Stimulated activated CD4-positive, alpha-beta T cell treated with anti-CD3 and anti-CD28 coated beads, Interleukin-4, amount 100 ng/mL, for 48 hours (primary cell): Measurements from ENCODE around the gene NOX5.
"Not testable (repeated sequence)": the region's sequence is repeated elsewhere in the genome, so short reads cannot be mapped to it uniquely, and the experiment has no call there.

Experiments
- DNase-seq, 2 donors: peaks; one replicate each; pipeline ENCODE4 v3.0.0-alpha.2; 2020; ENCODE audit warnings: low read depth in 2 of 2

The NOX5 gene, protein sequence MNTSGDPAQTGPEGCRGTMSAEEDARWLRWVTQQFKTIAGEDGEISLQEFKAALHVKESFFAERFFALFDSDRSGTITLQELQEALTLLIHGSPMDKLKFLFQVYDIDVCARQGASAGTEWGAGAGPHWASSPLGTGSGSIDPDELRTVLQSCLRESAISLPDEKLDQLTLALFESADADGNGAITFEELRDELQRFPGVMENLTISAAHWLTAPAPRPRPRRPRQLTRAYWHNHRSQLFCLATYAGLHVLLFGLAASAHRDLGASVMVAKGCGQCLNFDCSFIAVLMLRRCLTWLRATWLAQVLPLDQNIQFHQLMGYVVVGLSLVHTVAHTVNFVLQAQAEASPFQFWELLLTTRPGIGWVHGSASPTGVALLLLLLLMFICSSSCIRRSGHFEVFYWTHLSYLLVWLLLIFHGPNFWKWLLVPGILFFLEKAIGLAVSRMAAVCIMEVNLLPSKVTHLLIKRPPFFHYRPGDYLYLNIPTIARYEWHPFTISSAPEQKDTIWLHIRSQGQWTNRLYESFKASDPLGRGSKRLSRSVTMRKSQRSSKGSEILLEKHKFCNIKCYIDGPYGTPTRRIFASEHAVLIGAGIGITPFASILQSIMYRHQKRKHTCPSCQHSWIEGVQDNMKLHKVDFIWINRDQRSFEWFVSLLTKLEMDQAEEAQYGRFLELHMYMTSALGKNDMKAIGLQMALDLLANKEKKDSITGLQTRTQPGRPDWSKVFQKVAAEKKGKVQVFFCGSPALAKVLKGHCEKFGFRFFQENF

DNA sequence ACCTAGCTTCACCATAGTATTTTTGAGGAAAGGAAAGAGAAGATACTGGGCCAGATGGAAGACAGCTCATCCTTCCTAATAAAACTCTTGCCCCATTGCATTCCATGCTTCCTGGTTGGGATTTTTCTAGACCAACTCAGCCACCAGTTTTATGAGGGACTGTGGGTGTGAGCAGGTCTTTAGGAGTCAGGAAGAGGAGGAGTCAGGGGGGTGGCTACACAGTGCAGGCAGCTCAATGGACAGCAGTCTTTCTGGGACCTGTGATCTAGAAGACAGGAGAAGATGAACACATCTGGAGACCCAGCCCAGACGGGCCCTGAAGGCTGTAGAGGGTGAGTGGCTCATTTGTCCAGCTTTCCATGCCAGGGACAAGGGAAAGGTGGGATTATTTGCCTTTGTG lies at the start of gene NOX5:
Gene NOX5 (plus strand): TSS at position 242 of the 400 bp plus-strand sequence. CDS start 41 bp downstream, at position 283.
- no peak for DNase-seq

- no peak for DNase-seq
Observed at GRCh38 chr15:68966996-68967395, 47.5 kb upstream of the NOX5 start.

- no peak for DNase-seq
Observed at GRCh38 chr15:68967948-68968347, 46.5 kb upstream of the NOX5 start.

DNA sequence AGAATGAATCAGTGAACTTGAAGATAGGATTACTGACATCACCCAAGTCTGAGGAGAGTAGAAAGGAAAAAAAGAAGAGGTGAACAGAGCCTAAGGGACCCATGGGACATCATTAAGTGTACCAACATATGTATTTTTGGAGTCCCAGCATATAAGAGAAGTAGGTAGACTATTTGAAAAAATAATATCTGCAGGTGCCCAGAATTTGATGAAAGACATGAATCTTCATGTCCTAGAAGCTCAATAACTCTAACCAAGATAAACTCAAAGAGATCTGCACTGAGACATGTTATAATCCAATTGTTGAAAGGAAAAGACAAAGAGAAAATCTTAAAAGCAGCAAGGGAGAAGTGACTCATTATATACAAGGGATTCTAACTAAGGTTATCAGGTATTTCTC lies 45.2 kb upstream of the NOX5 start:
- DNase-seq: no peak

DNA sequence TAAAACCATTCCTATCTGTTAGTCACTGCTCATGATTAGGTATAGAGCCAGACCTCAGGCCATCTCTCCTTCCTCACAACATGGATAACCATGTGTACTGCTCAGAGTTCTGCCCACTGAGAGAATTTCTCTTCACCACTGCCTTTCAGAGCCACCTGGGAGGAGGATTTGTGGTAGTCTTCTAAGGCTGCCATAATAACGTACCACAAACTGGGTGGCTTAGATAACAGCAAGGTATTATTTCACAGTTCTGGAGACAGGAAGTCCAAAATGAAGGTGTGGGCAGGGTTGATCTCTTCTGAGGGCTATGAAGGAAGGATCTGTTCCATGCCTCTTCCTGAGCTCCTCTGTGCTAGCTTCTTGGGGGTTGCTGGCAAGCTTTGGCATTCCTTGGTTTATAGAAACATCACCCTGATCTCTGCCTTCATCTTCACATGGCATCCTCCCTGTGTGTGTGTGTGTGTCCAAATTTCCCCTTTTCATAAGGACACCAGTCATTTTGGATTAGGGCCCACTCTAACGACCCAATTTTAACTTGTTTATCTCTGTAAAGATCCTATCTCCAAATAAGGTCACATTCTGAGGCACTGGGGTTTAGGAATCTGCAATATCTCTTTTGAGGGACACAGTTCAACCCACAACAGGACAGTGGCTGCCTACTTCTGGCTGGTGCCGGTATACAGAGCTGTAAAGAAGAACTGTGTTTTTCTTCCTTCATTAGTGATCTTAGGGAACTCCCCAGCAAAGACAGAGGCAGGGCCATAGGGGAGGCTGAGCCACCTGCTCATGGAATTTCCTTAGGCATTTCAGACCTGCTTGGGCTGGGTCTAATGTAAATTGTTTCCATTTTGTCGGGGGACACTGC lies 42.1 kb upstream of the NOX5 start:
- no peak for DNase-seq

- not testable (repeated sequence) for DNase-seq
Observed at GRCh38 chr15:68975651-68976160, 38.8 kb upstream of the NOX5 start.

DNA sequence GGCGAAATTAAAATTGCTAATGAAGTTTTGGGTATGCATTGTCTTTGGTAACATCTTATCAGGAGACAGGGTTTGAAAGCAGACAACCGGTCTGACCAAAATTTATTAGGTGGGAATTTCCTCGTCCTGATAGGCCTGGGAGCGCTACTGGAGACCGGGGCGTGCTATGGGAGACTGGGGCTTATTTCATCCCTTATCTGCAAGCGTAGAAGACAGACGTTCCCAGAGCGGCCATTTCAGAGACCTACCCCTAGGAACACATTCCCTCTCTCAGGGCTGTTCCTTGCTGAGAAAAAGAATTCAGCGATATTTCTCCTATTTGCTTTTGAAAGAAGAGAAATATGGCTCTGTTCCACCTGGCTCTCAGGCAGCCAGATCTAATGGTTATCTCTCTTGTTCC lies 37.1 kb upstream of the NOX5 start:
- DNase-seq: not testable (repeated sequence)

DNA sequence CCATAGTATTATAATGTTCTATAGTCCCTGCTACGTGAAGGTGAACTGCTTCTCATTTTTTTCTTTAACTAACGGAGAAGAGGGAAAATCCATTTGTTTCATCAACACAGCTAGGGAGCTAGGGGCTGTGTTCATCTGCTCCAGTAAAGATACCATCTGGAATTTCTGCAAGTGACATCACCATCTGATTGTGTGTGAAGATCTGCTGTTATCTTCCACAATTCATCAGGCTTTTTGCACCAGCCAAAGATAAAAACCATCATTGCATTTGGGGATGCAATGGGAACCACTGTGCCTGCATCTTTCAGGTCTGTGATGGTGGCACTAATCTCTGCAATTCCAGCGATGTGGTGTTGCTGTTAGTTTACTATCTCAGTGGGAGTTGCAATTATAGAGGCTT lies 35.5 kb upstream of the NOX5 start:
- no peak for DNase-seq

DNA sequence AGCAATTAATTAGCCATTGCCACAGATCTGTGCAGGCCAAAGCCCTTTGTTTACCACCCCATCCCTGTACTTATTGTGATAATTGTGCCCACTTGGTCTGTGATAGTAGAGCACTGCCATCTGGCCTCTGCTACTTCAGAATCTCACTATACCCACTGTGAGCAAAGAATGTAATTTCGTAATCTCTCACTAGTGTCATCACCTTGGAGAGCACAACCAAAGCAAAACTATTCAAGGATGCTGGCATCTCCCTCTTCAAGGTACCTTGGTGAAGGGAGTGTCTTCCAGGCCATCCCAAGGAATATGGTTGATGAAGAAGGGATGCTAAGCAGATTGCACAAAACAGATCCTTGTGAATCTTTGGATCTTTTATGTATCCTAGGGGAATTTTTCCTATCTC lies 34.7 kb upstream of the NOX5 start:
- no peak for DNase-seq

GRCh38 chr15:68980786-68981185 lies 33.7 kb upstream of the NOX5 start:
- DNase-seq: no peak

- DNase-seq: no peak
Observed at GRCh38 chr15:68981941-68982340, 32.6 kb upstream of the NOX5 start.

DNA sequence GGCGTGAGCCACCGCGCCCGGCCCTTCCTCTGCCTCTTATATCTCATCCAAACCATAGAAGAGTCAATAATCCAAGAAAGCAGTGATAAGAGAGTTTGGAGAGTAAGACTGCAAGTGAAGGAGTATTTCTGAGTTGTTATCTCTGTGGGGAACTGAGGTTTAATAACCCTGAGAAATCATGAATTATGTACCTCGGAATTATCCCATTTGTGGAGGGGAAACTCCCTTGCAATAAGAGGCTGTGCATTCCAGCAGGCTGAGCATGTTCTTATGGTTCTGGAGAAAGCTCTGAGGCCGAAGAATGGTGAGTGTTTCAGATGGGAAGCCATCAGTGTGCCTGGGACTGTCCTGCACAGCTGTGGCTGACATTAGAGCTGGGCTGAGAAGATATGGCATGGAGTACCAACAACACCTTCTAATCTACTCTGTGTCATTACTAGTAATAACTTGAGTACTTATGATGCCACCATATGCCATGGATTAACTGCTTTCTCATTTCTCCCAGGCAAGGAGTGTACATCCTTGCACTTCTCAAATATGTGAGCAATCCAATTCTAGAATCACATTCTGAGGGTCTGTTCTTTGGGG lies 31.4 kb upstream of the NOX5 start:
- DNase-seq: no peak

DNA sequence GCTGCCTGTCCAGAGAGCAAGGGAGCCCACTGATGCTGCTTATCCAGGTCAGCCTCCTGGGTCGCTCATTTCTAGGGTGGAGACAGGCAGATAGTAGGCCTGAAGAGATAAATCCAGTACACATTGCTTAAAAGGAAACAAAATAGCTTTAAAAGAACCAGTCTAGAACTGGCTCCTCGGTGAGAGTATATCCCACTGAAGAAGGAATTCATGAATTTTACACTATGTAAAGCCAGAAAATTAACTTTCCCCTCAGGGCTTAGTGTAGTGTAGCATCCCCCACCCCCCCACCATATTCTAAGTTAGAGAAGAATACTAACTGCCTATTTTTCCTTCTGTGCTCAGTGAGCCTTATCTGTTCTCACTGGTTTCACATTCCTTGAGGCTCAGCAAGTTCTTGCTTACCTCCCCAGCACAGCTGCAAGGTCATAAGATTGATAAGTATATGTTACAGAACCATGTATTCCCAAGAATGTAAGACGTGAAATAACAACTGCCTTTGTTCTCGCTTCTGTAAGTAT lies 30.5 kb upstream of the NOX5 start:
- DNase-seq: no peak

DNA sequence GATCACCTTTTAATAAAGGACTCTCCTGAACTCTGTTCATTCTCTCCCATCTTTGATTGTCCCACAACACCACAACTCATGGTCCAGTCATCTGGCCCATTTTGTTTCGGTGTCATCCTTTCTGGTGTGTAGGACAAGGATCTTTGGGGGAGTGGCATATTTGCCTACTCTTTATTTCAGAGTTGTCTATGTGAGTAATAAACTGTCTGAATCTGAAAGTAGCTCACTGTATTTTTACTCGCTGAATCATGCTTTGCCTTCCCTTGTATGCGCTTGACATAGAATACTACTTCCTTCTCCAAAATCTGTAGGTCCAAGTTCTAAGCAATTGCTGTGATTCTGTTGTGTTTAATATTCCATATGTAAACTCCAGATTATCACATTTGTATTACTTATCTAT lies 29.9 kb upstream of the NOX5 start:
- DNase-seq: no peak

GRCh38 chr15:68985361-68985891 lies 29.1 kb upstream of the NOX5 start:
- DNase-seq: no peak

GRCh38 chr15:68986322-68986721 lies 28.2 kb upstream of the NOX5 start:
- no peak for DNase-seq

DNA sequence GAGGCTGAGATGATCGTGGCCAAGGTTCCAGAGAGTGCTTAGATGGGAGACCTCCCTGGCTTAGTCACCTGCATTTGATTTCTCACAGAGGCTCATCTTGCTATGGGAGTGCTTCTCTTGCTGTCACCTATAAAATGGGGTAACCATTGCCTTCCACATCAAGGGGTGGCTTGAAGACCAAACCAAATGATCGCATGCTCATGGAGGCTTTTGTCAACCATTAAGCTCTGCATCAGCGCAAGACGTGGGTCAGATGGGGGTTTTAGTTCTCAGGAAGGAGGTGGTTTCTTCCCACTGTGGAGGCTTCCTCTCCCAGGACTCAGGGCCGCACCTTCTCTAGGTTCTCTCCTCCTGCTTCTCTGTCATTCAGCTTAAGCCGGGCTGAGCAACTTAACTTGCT lies 27.4 kb upstream of the NOX5 start:
- DNase-seq: no peak

DNA sequence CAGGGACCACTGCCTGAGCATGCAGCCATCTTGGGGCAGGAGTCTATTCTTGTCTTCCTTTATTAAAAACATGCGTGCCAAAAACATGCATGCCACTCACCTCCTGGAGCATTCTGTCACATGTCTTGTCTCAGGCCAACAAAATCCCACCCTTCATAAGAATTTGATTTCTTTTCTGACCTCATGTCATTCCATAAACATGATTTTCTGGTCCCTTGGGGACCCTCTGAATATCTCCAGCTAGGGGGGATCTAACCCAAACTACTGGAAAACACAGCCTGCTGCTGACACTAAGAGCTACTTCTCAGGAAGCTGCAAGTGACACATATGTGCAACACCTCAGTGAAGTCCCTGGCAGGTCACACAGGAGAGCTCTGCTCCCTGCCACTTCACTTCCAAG lies 26.8 kb upstream of the NOX5 start:
- no peak for DNase-seq

DNA sequence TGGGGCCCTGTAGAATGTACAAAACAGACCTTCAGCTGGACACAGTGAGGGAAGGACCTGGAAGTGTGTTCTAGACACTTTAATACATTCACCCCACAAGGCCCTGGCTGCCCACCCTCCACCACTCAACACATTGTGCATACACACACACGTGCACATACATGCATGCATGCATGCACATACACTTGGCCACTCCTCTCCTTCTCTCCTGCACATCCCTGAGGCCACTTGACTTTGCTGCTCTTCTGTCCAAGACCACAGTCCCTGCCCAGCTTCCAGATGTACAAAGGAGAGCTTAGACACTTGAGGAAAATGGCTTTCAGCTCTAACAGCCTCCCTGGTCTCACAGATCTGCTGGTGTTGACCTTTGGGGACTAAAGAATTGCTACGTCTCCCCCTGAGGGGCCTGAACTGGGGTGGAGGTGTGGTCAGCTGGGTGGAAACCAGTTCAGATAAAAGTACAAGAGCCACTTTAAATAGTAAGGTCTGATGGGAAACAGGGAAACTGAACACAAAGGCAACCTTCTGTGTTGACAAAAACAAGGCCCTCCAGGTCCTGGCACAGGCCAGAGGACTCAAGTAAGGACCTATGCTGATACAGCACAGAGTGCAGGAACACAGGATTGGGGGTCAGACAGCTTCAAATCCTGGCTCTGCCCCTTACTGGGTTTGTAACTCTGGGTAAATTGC lies 24.8 kb upstream of the NOX5 start:
- no peak for DNase-seq

- DNase-seq: no peak
Observed at GRCh38 chr15:68990231-68990991, 24.1 kb upstream of the NOX5 start.
